ENCODE data around the gene EXOSC7.

DNA sequence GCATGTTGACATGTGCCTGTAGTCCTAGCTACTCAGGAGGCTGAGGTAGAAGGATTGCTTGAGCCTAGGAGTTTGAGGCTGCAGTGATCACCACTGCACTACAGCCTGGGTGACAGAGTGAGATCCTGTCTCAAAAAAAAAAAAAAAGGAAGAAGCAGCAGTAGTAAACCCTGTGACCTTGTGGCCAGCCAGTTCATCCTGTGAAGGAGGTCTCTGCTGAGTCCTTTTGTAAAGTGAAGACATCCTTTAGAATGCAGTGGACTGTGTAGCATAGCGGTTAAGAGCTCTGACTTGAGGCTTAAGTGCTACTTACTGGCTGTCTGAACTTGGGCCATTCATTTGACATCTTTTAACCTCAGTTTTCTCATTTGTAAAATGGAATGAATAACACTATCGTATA is 8.3 kb downstream of the EXOSC7 start:
- no peak for TF ChIP-seq ZNF274 (IDR thresholded peaks at IDR 0.05; ENCODE audit: low read depth, low read length)
- no peak for TF ChIP-seq YY1 (IDR thresholded peaks at IDR 0.05; ENCODE audit: insufficient read depth, insufficient read length)
